ENCODE data around the gene PROX1.

Gene PROX1

DNA sequence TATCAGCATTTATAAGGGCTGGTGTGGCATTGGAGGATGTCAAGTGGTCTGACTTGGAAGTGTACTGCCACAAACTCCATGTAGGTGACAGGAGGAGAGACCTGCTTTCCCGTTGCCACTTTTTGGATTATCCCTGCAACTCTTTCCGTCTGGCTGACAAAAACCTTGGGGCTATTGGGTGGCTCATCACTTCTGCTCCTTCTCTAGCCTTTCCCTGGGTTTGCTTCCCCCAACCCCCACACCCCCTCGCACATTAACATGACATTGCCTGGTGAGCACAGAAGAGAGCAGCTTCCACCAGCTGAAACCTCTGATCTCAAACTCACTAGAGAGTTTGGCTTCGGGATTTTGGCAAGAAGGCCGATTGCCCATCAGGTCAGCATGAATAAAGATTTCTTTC, 39.2 kb downstream of the PROX1 start:
- DNase-seq: no peak

DNA sequence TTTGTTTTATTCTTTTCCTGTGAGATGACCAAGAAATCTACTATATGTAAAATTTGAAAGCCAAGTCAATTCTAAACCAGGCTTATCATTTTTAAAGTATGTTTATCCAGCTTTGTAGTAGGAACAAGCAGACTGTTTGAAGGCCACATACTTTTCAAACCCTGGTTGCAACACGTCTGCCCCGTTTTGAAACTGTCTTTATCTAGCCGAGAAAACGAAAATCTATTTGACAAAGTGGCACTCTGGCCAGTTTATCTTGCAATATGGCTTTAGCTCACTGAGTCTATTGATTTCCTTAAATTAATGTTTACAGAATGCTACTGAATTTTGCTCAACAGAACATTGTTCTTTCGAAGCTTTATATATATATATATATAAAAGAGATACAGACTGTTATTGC, 39.7 kb downstream of the PROX1 start:
- no peak for DNase-seq

- no peak for DNase-seq
These were observed 40.3 kb downstream of the PROX1 start for GRCh38 chr1:214028095-214028494.

GRCh38 chr1:214028649-214029406, 41.1 kb downstream of the PROX1 start:
- DNase-seq: no peak

- no peak for DNase-seq
These were observed 42.0 kb downstream of the PROX1 start for GRCh38 chr1:214029796-214030195.

- DNase-seq: no peak
These were observed 43.5 kb downstream of the PROX1 start for GRCh38 chr1:214031267-214031650.

DNA sequence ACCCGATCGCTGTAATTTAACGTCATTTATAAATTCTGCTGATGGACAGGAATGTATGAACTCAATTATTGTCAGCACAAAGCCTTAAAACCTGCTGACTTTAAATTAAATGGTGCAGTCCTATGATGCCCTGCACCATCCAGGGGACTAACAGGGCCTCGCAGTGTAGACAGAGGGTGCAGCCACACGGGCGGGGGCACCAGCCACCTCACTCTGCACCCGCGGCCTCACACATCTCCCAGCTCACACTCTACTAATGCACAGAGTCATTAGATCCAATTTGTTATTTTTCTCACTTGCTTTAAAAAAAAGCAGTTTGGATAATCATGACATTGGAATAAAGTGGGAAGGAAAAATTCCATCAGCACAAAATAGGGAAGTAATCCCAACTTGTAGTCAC, 49.7 kb downstream of the PROX1 start:
- no peak for DNase-seq

- DNase-seq: no peak
These were observed 51.7 kb downstream of the PROX1 start for GRCh38 chr1:214039394-214040018.

DNA sequence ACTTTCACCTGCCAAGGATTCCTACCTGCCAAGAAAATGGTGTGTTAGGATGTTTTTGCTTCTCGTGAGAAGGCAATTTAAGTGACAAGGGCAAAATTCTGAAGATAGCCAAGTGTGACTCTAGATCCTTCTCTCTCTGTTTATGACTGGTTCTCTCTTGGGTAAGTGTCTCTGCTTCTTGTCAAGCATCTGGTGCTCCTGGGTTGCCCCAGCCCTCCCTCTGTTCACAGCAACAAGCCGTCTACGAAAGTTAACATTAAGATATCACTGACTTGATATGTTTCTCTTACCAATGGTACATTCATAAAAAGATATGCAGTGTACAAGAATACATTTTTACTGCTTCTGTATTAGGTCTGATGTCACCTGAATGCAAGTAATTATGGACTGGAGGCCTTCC, 55.4 kb downstream of the PROX1 start:
- no peak for DNase-seq

DNA sequence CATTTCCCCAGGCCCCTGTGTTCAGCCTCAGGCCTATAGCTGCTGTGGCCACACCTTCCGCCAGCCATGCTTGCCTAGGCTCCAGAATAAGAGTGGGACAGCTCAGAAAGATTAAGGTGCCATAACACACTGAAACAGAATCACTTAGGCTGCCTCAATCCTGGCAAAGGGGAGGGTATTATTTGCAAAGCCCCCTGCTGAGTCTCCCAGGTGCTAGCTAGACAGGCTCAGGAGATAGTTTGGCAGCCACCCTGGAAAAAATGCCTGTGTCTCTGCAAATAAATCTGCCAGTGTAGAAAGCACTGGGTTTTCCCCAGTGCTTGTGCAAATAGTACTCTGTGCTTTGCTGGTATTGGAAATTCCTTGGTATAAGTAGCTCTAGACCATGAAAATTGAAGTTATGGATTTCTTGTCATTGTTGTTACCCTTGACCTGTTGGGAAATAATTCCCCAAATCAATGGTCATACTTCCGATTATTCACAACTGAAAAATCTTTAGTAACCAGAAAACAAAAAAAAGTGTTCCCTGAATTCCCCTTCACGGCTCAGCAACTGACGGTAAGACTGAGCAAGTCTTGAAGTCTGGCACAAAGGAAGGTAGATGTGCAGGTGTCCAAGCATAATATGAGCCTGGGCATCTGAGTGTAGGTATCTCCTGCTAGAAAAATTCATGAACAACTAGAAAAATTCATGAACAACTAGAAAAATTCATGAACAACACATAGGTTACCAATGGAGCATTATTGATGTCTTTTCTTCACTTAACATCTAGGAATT, 56.9 kb downstream of the PROX1 start:
- no peak for DNase-seq

GRCh38 chr1:214050513-214051401, 63.0 kb downstream of the PROX1 start:
- no peak for DNase-seq

DNA sequence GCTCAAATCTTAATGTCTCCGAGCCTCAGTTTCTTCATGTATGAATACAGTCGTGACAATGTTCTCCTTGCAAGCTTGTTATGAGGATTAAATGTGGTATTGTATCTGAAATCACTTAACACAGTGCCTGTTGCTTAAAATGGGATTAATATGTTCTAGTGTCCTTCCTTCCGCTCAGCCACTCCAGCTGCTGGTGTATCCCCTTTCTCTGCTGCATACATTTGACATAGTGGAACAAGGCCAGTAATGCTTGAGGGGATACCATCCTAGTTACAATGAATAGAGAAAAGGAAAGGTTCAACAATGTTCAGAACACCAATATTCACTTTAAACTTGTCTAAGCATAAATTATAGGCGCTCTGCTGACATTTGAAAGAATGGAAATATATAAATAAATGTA, 64.0 kb downstream of the PROX1 start:
- no peak for DNase-seq

DNA sequence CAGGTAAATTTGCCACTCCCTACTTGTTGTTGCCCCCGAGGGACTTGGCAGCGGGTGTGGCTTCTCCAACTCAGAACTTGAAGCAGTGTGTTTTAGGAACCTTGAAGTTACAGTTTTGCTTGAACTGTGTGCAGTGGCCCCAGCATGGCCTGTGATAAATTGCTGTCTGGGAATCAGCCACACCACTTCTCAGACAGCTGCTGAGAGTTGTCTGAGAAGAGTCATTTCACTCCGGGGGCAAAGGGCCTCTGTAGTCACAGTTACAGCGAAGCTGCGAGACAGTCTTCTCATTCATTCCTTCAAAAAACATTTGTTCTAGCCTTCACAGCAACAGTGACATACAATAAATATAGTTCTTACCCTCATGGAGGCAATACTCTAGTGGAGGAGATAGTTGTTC, 70.3 kb downstream of the PROX1 start:
- DNase-seq: no peak

DNA sequence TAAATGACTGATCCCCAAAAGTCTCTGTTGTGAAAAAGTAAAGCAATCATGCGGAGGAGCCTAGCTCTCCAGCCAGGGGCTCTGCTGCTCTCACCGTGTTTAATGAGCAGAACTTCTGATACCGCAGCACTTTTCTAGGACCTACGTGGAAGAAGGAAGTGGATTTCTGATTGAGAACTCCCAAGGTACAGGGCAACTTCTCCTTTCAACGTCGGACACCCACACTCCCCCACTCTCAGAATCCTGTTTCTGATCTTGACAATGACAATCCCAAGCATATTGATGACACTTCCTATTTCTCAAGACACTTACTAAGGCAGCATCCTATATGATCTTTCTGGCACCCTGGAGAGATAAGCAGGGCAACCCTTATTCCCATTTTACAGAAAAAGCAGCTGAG, 78.4 kb downstream of the PROX1 start:
- DNase-seq: no peak

DNA sequence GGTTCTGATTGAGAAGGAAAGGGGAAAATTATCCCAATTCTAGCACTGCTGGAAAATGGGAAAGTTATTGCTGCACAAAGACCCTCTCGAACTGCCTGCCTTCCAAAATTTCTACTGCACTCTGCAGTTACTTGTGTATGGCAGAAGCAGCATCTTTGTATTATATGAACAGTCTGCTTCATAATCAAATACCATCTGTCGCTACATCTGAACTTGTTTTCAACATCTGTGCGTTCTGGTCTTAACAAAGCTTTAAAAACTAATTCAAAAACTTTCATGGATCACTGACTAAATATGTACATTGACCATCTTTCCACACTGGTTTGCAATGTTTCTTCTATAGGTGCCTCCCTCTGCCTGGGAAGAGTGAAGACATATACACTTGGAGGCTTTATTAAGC, 79.2 kb downstream of the PROX1 start:
- DNase-seq: no peak

DNA sequence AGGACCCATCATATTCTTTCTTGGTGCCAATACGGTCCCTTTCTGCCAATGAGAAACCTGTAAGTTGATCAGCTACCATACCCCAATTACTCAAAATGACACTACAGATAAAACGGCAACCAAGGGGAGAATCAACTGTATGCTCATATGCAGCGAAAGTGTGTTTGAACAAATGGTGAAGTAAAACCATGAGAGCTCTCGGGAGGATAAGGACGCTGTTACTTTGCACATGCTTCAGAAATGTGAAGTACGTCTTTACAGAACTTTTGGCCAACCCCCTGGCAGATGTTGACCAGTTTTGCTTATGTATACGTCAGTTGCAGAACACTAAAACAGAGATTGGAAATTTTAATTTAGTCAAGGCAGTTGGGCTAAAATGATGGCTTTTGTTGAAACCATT, 79.6 kb downstream of the PROX1 start:
- no peak for DNase-seq

- DNase-seq: no peak
These were observed 80.3 kb downstream of the PROX1 start for GRCh38 chr1:214067853-214068703.

- DNase-seq: no peak
These were observed 81.2 kb downstream of the PROX1 start for GRCh38 chr1:214068979-214069378.

DNA sequence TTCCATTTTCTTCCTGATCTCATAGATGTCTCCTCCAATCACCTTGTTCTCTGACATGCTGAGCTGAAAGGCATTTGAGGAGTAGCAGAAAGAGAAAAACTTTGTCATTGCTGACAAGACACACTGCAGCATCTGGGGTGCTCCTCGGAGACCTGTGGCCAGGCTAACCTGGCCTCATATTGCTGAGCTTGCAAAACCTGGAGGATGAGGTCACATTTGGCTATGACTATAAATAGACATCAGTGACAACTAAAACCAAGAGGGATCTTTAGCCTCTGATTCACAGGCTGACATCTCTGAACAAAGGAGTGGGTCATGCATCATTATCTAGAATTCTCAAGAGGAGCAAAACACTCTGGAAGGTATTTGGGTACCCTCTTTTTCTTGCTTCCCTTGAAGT, 83.7 kb downstream of the PROX1 start:
- DNase-seq: no peak

DNA sequence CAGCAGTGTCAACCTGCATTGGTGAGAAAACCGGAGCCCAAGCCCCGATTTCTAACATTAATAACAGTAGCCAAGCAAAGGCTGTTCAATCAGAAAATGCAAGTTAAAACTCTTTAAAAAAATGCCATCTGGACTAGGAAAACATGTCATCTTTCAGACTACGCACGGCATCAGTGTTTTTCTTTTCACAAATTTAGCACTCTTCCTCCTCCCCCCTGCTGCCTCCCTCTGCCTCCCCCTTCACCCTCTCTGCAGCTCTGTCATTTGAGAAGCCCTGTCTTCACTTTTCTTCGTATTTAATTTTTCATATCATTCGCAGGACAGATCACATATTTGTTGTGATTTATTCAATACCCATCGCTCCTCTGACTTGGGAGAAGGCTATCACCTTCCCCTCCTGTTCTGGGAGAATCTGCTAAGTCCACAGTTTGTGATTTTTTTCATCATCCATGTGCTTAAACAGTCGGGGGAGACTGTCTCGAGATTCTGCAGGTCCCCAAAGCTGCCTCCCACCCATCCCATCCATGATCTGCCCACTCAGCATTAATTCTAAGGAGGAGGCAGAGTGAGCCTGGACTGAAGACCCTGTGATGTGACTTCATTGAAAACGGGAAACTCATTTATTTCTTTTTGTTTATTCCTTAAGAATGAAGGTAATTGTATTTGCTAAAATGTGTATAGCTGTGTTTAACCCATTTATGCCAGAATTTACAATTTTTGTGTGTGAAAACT, 84.8 kb downstream of the PROX1 start:
- no peak for DNase-seq

DNA sequence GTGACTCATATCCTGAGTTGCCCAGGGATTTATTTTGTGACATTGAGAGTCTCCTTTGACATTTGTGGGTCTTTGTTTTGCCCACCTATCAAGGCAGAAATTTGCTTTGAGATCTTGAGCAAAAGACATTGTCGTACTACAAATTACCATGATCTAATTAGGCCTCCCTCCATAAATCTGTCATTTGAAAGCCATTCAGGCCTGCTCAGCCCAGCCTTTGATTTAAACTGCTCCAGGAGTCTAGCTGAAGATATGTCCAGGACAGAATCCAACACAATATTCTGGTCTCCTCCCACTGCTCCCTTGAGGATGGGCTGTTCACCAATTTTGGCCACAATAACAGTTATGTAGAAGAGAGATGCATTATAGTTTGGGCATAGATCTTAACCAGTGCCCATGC, 86.7 kb downstream of the PROX1 start:
- DNase-seq: no peak

Measured in activated T-cell treated with anti-CD3 and anti-CD28 coated beads for 4 hours (primary cell).